Lower leg skin (tissue), 3 donors: ENCODE measurements around the gene SUGP2.

ENCODE experiments used
- POLR2A ChIP-seq, 2 donors: fragments of 450-650 bp; IDR thresholded peaks; one replicate each; pipeline ENCODE4 v1.6.1; 2016 to 2017; ENCODE audit warnings: antibody characterized with exemption in 2 of 2, mild to moderate bottlenecking in 1 of 2, moderate library complexity in 1 of 2
- TF ChIP-seq, protein P1 (sequence below), 3 donors: fragments of 450-650 bp; IDR thresholded peaks; one replicate each; pipeline ENCODE4 v1.5.1; 2016; ENCODE audit warnings: antibody characterized with exemption in 3 of 3, mild to moderate bottlenecking in 3 of 3, moderate library complexity in 2 of 3

DNA sequence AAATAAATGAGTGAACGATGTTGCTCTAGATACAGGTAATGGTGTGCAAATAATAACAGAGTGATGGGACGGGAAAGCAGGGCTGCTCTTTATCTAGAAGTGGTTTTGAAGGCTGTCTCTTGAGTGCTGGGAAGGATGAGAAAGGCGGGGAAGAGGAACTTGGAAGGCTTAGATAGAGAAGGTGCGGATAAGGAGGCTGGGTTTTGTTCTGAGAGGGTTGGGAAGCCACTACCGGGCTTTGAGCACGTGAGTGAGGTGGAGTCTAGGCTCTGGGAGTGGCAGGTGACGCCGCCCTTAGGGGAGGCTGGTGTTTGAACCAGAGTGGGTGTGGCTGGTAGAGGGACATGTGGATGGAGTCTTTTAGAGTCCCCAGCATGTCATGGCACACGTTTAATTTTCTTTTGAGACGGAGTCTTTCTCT lies 897 bp upstream of the SUGP2 start:
- TF ChIP-seq, protein P1, sequence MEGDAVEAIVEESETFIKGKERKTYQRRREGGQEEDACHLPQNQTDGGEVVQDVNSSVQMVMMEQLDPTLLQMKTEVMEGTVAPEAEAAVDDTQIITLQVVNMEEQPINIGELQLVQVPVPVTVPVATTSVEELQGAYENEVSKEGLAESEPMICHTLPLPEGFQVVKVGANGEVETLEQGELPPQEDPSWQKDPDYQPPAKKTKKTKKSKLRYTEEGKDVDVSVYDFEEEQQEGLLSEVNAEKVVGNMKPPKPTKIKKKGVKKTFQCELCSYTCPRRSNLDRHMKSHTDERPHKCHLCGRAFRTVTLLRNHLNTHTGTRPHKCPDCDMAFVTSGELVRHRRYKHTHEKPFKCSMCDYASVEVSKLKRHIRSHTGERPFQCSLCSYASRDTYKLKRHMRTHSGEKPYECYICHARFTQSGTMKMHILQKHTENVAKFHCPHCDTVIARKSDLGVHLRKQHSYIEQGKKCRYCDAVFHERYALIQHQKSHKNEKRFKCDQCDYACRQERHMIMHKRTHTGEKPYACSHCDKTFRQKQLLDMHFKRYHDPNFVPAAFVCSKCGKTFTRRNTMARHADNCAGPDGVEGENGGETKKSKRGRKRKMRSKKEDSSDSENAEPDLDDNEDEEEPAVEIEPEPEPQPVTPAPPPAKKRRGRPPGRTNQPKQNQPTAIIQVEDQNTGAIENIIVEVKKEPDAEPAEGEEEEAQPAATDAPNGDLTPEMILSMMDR (IDR thresholded peaks at IDR 0.05) = no peak
- no peak for TF ChIP-seq POLR2A (IDR thresholded peaks at IDR 0.05)
